Measurements from ENCODE around the gene CST1.
"Not testable (repeated sequence)": the region's sequence is repeated elsewhere in the genome, so short reads cannot be mapped to it uniquely, and the experiment has no call there.

Gene CST1

DNA sequence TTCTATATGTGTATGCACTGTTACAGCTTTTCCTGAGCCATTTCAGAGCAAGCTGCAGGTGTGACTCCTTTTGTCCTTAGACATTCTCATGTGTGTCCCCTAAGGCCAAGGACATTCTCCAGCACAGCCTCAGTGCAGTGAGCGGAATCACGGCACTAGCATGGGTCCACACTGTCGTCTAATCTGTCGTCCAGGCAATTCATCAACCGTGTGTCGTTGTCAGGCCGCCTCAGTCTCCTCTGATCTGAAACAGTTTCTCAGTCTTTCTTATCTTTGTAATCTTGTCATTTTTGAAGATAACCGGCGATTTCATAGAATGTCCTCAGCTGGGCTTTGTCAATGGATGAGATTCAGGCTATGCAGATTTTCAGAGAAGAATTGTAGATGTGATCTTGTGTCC, 31.4 kb downstream of the CST1 start:
- DNase-seq; intact Hi-C loops (cut with DNase I): not testable (repeated sequence)

DNA sequence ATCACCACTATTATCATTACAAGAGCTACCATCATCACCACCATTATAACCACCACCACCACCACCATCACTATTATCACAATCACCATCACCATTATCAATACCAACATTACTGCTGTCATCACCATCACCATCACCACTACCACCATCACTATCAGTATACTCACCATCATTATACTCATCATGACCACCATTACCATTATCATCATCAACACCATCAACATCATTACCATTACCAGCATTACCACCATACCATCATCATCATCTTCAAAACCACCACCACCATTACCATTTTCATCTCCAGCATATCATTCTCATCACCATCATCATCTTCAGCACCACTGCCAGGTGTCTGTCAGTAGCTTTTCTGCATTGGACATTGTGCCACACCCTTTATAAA, 39.0 kb downstream of the CST1 start:
- intact Hi-C loops (cut with DNase I); DNase-seq: not testable (repeated sequence)

DNA sequence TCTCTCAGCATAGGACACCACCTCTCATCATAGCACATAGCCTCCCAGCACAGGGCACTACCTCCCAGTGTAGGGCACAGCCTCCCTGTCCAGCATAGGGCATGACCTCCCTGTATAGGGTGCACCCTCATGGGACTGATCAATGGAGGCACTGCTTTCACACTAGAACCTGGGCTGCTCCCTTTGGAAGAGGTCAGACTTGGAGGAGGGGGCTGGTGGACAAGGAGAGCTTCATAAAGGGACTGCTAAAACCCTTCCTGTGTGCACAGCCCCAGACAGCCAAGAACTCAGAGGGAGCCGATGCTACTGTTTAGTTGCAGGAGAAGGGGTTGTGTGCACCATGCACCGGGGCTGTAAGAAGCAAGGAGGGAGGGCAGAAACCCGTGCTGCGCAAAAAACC, 40.0 kb downstream of the CST1 start:
- intact Hi-C loops (cut with DNase I) = no loop called here
- DNase-seq = no peak

GRCh38 chr20:23705895-23706294, 44.8 kb downstream of the CST1 start:
- no peak for DNase-seq
- intact Hi-C loops (cut with DNase I) = no loop called here

GRCh38 chr20:23702021-23702420, 48.7 kb downstream of the CST1 start:
- no peak for DNase-seq
- intact Hi-C loops (cut with DNase I) = no loop called here

- intact Hi-C loops (cut with DNase I) = no loop called here
- no peak for DNase-seq
These were observed 49.8 kb downstream of the CST1 start for GRCh38 chr20:23700931-23701330.

GRCh38 chr20:23697947-23698346, 52.8 kb downstream of the CST1 start:
- no peak for DNase-seq
- intact Hi-C loops (cut with DNase I) = no loop called here

Data from posterior cingulate gyrus (tissue), 11 donors.